Stimulated activated CD8-positive, alpha-beta memory T cell treated with anti-CD3 and anti-CD28 coated beads, Interleukin-15, amount 100 ng/mL, for 1 hour (primary cell): ENCODE results near the gene CAMTA1.
A peak's percentile ranks its signal among the peaks of the same experiment; 100 is the strongest.

ENCODE experiments used
- DNase-seq: peaks from one replicate; pipeline ENCODE4 v3.0.0-alpha.2; 2020; ENCODE audit warnings: low read depth

Gene CAMTA1

DNA sequence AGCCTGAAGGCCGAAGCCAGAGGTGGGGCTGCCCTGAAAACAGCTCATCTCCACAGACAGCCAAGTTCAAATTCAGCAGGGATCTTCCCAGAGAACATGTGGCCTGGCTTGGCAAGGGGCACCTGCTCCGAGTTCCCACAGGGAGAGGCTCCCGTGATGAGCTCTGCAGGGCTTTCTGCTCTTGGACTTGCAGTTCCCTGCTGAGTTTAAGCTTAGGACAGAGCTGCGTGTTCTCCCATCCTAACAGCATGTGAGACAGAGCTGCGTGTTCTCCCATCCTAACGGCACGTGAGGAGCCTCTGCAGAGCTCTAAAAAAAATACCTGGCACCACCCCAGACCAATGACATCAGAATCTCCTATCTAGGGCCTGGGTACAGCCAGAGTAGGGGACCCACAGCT, 872.8 kb downstream of the CAMTA1 start:
- DNase-seq = no peak

DNA sequence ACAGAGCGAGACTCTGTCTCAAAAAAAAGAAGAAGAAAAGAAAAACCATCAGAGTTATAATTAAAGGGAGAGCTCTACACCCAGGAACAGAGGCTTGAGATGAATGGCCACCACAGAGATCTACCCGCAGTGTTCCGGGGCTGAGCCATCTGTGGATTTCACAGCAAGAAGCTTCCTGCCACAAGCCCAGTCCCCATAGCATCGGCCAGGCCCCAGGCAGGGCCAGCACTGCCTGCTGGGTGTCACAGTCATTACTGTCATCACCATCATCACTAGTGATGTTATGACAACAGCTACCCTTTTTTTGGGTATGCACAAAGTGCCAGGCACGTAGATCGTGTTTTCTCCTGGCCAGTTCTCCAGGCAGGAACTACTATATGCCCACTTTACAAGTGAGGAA, 874.3 kb downstream of the CAMTA1 start:
- no peak for DNase-seq

DNA sequence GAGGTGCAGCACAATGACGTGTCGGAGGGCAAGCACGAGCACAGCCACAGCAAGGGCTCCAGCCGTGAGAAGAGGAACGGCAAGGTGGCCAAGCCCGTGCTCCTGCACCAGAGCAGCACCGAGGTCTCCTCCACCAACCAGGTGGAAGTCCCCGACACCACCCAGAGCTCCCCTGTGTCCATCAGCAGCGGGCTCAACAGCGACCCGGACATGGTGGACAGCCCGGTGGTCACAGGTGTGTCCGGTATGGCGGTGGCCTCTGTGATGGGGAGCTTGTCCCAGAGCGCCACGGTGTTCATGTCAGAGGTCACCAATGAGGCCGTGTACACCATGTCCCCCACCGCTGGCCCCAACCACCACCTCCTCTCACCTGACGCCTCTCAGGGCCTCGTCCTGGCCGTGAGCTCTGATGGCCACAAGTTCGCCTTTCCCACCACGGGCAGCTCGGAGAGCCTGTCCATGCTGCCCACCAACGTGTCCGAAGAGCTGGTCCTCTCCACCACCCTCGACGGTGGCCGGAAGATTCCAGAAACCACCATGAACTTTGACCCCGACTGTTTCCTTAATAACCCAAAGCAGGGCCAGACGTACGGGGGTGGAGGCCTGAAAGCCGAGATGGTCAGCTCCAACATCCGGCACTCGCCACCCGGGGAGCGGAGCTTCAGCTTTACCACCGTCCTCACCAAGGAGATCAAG, 878.3 kb downstream of the CAMTA1 start:
- no peak for DNase-seq

- no peak for DNase-seq
Observed at GRCh38 chr1:7664147-7664892, 879.1 kb downstream of the CAMTA1 start.

- no peak for DNase-seq
Observed at GRCh38 chr1:7664893-7665250, 879.6 kb downstream of the CAMTA1 start.

DNA sequence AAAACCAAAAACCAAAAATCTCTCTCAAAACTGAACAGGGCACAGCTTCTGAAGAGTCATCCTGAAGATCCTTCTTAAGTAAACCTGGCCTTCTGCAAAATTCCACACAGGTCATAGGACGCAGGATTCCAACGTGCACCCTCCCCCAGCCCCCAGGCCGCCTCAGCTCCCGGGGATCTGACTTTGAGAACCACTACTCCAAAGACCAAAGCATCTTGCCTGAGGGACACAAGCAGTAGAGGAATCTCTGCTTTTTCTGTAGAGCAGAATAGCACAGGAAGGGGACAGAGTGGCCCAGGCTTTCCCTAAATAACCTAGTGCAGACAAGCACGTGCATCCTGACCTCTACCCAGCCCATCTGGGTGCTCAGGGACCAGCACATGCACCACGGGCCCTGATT, 881.0 kb downstream of the CAMTA1 start:
- no peak for DNase-seq

DNA sequence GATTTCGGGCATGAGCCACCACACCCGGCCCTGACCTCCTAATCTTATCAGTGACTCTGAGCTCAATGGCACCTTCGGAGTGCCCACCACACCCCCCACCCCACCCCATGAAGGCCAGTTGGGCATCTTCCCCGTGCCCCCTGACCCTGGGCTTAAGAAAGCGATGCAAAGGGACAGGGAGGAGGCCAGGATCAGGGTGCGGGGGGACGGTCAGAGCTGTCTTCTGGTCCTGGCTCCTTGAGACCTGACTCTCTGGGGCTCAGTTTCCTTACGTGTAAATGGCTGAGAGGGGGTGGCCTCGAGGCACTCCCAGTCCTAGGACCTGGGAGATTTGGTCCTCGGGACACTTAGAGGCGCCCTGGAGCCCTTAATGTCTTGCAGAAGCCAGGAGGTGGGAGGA, 881.9 kb downstream of the CAMTA1 start:
- no peak for DNase-seq

DNA sequence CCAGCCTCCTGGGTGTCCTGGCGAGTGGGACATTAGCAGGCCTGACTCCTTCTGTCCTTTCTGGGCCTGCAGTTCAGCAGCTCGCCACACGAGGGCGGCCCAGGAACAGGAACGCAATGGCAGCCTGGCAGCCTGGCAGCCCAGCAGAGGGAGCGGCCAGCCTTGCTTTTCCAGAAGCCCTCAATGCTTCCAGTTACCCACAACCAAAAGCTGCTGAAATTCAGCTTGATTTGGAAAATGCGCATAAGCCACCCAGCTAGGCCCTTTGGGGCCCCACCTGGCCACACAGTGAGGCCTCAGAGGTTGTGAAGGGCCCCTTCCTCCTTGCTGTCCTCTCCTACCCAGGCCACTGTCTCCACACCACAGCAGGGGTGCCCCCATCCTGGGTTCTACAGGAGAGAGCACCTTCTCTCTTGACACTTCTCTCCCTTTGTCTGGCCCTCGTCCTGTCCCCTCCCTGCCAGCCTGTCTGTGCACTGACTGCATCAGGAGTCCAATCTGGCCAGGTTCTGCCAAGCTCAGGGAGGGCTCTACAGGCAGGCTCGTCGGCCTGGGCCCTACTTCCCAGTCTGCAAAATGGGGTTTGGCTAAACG, 882.5 kb downstream of the CAMTA1 start:
- DNase-seq = peak; percentile 77

DNA sequence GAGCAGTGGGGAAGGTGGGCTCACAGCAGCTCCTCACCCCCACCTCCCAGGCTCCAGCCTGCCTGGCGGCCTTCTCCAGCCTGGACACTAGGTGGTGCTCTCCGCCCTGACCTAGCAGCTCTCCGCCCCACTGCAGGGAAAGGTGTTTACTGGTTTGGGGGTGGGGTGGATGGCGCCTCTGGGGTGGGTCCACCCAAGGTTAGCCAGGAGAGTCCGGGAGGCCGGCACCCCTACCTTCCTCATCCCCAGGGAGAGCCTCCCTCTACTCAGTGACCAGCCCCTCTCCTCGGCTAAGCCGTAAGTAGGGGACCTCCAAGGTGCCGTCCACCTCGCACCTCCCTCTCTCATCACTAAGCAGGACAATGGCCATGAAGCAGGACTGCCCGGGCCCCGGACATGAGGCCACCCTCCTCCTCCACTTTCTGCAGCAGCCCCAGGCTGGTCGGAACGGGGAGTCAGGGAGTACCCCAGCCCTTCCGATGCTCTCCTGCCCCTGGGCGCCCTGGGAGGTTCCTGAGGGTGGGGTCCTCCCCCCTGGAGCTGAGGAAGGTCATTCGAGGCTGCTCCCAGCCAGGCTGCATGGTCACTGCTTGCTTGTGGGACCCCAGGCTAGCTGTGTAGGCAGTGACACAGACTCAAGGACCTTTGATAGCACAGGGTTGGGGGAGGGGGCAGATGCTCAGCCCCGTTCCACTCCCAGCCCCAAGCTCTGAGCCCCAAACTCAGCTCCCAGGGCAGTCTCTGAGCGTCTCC, 884.5 kb downstream of the CAMTA1 start:
- peak; percentile 38 for DNase-seq

DNA sequence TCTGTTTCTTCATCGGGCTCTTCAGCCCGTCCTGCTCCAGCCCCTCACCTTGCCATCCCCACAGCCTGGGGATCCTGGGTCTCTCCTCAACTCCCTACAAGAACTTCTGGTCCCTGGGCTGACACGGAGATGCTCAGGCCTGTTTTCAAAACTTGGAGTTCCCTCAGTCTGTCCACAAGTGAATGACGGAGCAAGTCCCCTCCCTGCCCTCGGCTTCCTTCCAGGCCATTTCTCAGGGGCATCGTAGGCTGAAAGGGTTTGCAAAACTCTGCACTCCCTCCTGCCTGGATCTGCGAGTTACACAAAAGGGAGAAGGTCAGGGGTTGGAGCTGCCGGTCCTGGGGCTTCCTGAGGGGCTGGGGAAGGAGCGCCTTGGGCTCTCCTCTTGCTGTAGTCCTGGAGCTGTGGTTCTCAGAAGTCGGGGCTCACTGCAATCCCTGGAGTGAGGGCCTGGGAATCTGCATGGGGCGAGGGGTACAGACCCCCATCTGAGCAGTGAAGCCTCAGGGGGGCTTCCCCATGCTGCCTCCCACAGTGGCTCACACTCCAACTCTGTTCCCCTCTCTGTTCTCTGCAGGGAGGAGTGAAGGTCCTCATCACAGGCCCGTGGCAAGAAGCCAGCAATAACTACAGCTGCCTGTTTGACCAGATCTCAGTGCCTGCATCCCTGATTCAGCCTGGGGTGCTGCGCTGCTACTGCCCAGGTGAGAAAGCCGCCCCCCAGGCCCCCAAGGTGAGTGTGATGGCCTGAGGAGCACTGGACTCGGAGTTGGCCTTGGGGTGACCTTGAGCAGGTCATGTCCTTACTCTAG, 885.3 kb downstream of the CAMTA1 start:
- DNase-seq = no peak

- DNase-seq = no peak
Observed at GRCh38 chr1:7671146-7671465, 885.9 kb downstream of the CAMTA1 start.

- DNase-seq = no peak
Observed at GRCh38 chr1:7671676-7672075, 886.4 kb downstream of the CAMTA1 start.

- no peak for DNase-seq
Observed at GRCh38 chr1:7672864-7673263, 887.6 kb downstream of the CAMTA1 start.

- DNase-seq = no peak
Observed at GRCh38 chr1:7674972-7675371, 889.7 kb downstream of the CAMTA1 start.

- no peak for DNase-seq
Observed at GRCh38 chr1:7675431-7676273, 890.4 kb downstream of the CAMTA1 start.

DNA sequence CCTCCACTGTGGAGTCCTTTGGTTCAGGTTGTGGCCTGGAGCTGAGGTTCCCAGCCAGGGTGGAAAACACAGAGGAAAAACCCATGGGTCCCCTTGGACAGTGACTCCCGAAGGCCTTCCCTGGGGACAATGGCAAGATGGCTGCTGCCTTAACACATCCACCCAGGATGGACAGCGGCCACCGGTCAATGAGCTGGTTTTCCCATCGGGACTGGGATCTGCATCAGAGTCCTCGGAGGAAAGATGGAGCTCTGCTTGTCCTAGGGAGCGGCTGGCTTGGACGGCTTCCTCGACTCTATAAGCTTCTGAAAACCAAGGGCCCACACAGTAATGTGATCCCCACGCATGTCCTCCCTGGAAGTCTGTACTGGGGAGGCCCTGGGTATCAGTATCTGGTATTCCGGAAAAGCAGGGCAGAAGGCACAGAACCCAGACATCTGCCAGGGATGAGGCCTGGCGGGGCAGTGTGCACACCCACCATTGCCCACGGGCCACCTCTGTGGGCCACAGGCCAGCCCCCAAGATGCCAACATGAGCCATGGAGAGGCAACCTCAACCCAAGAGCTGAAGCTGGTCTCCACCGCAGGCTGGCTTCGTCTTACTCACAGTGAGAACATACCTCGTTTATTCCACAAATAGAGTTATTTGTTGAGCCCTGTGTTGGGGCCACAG, 891.2 kb downstream of the CAMTA1 start:
- no peak for DNase-seq

GRCh38 chr1:7677111-7677510, 891.9 kb downstream of the CAMTA1 start:
- DNase-seq = no peak

DNA sequence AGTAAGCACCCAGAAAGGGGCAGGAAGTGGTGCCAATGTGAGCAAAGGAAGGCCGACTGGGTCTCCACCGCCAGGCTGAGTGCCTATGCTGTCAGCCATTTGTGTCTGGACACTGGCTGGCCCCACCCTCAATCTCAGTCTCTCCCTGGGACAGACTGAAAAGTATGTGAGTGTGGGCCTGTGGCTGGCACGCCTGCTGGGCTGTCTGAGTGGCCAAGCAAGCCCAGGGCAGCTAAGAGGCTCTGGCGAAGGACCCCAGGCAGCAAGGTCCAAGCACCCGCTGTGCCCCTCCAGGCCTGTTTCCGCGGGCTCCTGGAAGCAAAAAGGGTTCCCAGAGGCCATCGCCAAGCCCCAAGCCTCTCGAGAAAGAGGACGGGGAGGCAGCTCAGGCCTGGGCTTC, 892.6 kb downstream of the CAMTA1 start:
- no peak for DNase-seq

DNA sequence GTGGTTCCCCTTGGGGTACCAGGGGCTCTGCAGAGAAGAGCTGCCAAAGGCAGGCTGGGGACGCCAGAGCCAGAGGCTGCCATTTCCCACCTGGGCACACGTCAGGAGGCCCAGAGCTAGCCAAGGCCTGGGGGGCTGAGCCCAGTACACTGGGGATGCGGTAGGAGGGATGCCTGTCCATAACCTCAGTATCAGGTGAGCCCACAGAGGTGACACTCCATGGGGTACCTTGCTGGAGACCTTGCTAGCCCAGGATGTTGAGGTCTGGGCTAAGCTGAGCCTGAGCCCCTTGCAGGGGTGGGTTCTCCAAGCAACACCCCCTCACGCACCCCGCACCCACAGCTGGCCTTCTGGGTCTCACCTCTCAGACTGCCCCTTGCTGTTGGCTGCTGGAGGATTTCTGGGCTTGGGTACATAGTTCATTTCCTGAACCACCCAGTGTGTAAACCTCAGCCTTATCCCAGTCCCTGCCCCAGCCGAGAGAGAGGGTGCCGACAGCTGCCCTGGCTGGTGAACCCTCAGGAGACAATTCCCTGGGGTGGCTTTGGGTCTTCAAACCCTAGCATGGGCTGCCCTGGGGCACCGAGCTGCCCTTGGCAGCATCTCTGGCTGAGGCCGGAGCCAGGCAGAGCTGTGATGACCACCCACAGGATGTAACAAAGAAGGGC, 893.4 kb downstream of the CAMTA1 start:
- DNase-seq = no peak
